ENCODE measurements around the gene CYP26A1.

GRCh38 chr10:93072713-93073538 lies 767 bp upstream of the CYP26A1 start:
- TF ChIP-seq CTCF (IDR thresholded peaks at IDR 0.05) (no peak), POLR2AphosphoS5 (IDR thresholded peaks at IDR 0.05; ENCODE audit: low read depth, low read length) (no peak), REST (IDR thresholded peaks at IDR 0.05; ENCODE audit: insufficient read depth in 1 of 2, low read depth in 2 of 2, low read length in 1 of 2) (no peak)
